ENCODE data around the gene TBCE.

The TBCE gene

DNA sequence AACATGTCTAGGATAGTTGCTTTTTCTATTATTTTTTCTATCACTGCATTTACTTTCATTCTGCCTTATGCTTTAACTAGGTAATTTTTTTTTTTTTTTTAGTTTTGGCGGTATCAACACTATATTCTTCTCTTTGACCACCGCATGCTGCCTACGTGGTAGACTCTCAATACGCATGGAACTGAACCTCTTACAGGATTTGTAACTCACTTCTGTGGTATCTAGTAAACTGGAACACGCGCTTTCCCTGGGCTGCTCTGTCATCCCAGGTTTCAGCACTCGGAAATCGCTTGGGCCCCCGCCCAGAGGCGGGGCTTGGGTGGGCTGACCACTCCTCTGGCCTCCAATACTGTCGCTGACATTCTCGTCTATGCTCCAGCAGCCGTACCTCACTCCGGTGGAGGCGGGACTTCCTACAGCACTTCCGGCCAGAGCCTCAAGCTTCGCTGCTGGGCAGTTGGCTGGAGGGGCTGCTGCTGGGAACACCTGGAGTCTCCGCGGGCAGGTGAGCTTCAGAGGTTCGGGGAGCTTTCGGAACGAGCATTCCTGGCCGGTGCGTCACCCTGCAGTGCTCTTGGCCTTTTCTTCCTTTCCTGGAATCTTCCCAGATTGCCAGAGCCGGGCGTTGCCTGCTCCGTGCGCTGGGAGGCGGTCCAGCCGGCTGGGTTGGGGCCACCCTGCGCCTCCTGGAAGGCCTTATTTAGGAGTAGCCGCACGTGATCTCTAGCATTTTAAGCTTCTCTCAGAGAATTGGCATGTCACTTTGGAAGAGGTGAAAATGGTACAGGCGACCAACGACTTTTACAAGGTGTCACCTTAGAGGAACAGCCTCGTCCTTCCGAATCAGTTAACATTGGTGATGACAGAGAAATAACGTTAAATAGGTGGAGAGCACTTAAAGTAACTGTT lies at the start of gene TBCE:
Gene TBCE, plus strand, starts transcription at position 428 of the 909 bp plus-strand sequence. CDS start 12,623 bp downstream, outside the sequence.
- peak; percentile 88 for DNase-seq

- DNase-seq, result no peak
Observed at GRCh38 chr1:235319255-235319654, 48.0 kb upstream of the TBCE start.

DNA sequence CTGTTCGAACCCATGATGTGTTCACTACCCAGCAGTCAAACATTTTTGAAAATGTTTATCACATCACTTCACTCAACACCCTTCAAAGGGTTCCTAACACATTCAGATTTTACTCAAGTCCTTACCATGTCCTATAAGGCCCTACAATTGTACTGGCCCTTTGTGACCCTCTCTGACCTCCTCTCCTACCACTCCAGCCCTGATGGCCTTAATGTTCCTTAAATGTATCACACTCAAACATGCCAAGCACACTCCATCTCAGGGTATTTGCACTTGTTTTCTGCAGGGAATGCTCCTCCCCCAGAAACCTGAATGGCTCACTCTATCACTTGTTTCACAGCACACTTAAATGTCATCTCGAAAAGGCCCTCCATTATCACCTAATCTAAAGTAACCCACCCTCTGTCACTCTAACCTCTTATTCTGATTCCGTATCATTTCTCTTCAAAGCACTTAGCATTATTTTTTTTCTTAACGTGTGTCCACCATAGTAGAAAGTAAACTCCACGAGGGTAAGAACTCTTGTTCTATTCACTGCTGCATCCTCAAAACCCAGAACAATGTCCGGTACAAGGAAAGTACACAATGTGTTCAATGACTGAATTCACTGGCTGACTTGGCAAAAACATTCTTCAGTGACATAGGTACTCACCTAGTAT lies 46.6 kb upstream of the TBCE start:
- DNase-seq, result no peak

DNA sequence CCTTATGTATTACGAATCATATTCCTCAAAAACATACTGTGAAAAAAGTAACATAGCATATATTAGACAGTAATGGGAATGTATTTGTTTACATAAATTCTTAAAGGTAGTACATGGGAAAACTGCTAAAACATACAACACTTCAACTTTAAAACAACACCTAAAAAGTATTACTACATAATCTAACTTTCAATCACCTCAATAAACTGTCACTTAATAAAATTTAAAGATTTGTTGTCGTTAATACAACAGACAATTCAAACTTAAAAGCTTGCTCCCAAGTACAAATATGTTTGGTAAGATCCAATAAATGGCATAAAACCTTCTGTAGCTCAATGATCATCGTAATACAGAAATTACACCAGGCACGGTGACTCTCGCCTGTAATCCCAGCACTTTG lies 42.9 kb upstream of the TBCE start:
- no peak for DNase-seq

- DNase-seq, result no peak
Observed at GRCh38 chr1:235325139-235325538, 42.1 kb upstream of the TBCE start.

GRCh38 chr1:235325854-235326253 lies 41.4 kb upstream of the TBCE start:
- no peak for DNase-seq

DNA sequence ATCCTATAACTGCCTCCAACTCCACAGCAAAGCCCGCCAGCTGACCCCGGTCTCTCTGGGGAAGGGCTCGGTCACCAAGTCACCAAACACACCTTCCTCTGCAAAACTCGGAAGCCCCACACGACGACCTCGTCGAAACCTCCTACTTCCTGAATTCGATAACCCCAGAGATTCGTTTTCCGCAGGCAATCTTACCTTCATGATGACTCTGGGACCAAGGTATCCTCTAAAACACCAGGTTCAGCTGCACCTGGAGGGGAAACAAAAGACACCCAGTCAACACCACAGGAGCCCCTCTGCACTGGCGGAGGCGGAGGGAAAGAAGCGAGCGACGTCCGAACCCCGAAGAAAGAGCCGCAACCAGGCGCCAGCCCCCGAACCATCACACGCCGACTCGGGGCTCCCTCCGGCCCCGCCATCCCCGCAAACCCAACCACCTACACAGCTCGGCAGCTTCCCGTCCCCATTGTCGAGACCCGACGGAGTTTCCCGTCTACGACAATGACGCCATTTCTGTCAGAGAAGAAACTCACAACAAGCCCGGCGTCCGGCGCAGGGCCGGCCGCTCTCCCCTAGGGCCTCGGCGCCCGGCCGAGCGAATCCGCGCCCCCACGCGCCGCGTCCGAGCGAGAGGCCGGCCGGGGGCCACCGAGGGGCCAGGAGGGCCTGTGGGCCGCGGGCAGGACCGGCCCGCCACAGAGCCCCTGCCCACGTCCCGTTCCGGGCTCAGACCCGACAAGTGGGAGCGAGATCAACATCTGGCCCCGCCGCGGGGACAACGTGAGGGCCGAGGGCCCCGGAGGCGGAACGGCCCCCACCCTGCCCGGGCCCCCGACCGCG lies 40.3 kb upstream of the TBCE start:
- peak; percentile 71 for DNase-seq

DNA sequence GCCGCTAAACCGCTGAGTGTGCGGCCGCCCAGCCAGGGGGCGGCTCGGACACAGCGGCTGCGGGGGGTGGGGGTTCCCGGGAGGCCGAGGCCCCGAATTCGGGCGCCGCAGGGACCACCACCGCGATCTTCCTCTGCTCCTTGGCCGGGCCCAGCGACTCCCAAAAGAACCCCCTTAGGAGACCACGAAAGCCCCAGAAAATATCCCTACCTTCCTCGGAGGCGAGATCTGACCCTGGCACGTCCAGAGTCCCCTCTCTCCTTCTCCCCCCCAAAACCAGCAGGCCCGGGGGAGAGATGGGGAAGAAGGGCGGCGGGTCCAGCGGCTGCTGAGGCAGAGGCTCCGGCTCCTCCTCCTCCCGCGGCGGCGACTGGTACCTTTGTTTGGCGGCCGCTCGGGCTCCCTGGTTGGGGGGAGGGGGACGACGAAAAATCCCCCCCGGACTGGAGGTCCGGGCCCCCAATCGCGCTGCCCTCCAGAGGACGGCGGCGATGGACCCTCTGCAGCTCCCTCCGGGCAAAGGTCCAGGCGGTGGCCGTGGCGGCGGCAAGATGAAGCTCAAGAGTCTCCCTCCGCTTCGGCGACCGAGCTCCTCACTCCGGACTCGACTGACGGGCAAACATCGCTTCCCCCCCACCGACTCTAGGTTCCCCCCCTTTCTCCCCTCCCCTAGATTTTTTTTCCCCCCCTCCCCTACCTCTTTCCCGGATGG lies 39.5 kb upstream of the TBCE start, which contains the start of gene ARID4B:
Gene ARID4B, minus strand, starts transcription at position 621 of the 712 bp plus-strand sequence. CDS start 1,260 bp downstream, outside the sequence.
- peak; percentile 71 for DNase-seq

DNA sequence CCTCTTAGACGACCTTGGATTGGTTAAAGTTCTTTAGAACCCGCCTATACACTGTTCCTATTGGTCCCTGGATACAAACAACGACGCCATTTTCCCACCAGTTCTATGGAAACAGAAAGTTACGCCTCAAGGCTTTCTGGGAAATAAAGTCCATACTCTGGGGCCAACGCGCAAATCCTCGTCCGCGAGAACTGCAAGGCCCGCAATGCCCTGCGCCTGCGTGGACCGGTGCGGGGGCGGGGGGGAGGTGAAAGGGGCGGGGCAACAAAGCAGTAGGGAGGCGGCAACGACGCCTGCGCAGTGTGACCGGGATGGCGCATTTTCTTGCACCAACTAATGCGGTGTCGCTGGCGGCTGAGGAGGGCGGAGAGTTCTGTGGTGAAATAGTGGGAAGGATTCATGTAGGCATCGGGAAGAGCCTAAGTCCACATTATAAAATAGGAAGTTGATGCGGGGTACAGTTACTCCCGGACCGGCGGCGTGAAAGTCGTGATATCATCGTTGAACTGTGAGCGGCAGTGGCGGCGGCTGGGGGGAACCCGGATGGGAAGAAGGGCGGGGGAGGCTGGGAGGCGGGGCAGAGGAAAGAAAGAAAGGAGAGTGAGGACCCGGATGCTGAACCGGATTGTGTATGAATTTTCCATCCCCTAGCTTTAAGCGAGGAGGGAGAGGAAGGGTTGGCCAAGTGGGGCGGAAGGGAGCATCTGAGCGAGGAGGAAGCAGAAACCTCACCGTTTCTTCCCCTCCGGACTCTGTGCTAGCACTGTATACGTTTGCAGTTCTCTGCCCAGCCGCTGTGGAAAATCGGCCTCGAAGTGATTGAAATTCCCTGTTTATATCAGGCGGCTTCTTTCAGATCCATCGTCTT lies 38.7 kb upstream of the TBCE start, which contains the start of gene GGPS1:
Gene GGPS1, plus strand, starts transcription at position 300 of the 868 bp plus-strand sequence. CDS start 6,695 bp downstream, outside the sequence.
- peak; percentile 96 for DNase-seq

GRCh38 chr1:235329139-235329902 lies 37.9 kb upstream of the TBCE start:
- DNase-seq, result peak; percentile 56

DNA sequence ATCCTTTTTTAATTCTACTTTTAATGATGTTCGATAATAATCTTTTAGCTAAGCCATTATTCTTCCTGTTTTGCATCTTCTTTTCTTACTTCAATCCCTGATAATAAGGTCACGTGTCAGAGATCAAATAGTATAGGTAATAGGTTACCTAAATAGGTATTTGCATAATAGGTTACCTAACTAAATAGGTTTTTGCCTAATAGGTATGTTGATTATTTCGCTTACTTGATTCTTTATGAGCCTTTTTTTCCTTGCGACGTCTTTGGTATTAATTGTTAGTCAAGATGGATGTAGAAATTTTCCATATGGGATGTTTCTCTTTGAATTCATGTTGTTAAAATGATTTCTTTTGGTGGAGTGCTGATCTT lies 36.3 kb upstream of the TBCE start:
- DNase-seq, result no peak

GRCh38 chr1:235331401-235331800 lies 35.8 kb upstream of the TBCE start:
- DNase-seq, result no peak

- DNase-seq, result no peak
Observed at GRCh38 chr1:235336903-235337302, 30.3 kb upstream of the TBCE start.

DNA sequence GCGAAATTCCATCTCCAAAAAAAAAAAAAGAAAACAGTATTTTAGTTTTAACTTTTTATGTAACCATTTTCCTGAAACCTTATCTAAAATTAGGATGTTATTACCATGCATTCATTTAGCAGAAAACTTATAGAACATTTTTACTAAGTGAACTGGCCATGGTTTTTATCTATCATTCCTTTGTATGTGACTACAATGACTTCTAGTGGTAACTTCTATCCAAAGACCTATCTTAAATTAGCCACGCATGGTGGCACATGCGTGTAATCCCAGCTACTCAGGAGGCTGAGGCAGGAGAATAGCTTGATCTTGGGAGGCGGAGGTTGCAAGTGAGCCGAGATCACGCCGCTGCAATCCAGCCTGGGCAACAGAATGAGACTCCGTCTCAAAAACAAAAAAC lies 27.5 kb upstream of the TBCE start:
- no peak for DNase-seq

DNA sequence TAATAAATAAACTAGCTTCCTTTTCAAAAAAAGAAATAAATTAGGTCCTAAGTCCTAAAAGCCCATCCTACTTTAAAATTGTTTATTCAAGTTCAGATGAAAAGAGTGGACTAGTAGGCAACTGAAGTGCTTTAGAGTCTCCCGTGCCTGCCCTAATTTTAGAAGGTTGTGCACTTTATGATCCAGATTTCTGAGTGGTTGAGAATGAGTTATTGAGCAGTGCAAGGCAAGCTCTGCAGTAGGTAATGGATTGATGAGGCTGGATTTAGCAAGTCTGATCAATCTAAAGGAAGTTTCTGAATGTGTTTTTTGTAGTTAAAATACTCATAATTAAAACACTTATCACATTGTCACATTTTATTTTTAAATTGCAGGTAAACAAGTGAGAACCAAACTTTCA lies 25.9 kb upstream of the TBCE start:
- DNase-seq, result no peak

- DNase-seq, result no peak
Observed at GRCh38 chr1:235342039-235342438, 25.2 kb upstream of the TBCE start.

DNA sequence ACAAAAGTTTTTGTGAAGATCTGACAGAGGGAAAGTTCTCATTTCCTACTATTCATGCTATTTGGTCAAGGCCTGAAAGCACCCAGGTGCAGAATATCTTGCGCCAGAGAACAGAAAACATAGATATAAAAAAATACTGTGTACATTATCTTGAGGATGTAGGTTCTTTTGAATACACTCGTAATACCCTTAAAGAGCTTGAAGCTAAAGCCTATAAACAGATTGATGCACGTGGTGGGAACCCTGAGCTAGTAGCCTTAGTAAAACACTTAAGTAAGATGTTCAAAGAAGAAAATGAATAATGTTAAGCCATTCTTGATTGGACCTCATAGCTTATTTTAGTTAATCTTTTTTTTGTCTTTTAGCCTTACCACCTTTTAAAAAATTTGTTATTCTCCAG lies 24.8 kb upstream of the TBCE start:
- DNase-seq, result no peak

DNA sequence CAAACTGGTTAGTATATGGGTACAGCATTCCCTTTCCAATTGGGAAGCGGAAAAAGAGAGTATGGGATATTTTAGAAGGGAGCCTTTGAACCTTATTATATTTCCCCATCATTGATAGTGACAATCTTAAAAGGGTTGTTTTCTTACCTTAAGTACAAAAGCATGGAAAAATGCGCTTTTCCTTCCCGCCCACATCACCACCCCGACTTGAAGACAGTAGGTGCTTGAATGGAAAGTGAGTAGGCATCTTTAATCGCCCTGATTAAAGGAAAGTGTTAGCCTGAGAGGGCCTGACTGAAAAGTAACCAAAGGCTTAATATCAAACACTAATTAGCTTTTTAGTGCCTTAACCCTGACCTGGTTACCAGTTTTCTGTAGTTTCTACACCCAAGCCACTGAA lies 23.5 kb upstream of the TBCE start:
- DNase-seq, result no peak

GRCh38 chr1:235351441-235351840 lies 15.8 kb upstream of the TBCE start:
- DNase-seq, result no peak

DNA sequence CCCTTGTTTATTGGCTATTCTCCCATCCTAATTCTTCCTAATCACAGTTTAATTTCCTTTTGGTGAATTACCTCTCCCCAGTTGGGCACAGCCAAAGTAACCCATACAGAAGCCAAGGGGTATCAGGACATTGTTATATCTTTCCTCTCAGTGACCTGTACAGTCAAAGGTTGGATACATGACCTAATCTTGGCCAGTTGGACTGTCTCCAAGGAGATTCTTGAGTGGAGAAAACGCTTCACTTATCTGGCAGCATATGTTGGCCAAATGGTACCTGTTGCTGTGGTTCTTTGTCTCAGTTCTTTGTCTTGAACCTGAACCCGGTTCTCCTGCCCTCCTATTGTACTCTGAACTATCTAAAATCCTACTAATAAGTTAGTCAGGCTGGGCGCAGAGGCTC lies 15.3 kb upstream of the TBCE start:
- no peak for DNase-seq

Data from activated CD4-positive, CD25-positive, alpha-beta regulatory T cell treated with anti-CD3 and anti-CD28 coated beads, Interleukin-2, amount 50 U/mL, for 72 hours (primary cell).